Choroid plexus epithelial cell (primary cell): Measurements from ENCODE around the gene ERVV-1.

ENCODE experiments used
- DNase-seq: peaks from one replicate; pipeline ENCODE4 v3.0.0-alpha.2; 2010; ENCODE audit warnings: low read depth
- H3K4me3 ChIP-seq: 2 replicates; pipeline ENCODE4 v1.5.1; 2011; ENCODE audit warnings: low read depth, mild to moderate bottlenecking, control low read depth, low read length, moderate library complexity
- CTCF ChIP-seq: conservative IDR thresholded peaks from 2 replicates; pipeline ENCODE4 v1.5.1; 2011; ENCODE audit warnings: low read depth, mild to moderate bottlenecking, control low read depth, inconsistent platforms, low read length, moderate library complexity

Gene ERVV-1

GRCh38 chr19:53004242-53004641 is 9.5 kb upstream of the ERVV-1 start:
- TF ChIP-seq CTCF: no peak
- no peak for DNase-seq
- H3K4me3 ChIP-seq: no peak overlapping the region

- no peak overlapping the region for H3K4me3 ChIP-seq
- no peak for DNase-seq
- no peak for TF ChIP-seq CTCF
These were observed 6.5 kb upstream of the ERVV-1 start for GRCh38 chr19:53007200-53007599.

GRCh38 chr19:53007606-53008005 is 6.1 kb upstream of the ERVV-1 start:
- H3K4me3 ChIP-seq: no peak overlapping the region
- no peak for TF ChIP-seq CTCF

GRCh38 chr19:53008061-53008778 is 5.5 kb upstream of the ERVV-1 start:
- no peak for TF ChIP-seq CTCF

More at GRCh38 chr19:53007606-53008005, 6.1 kb upstream of the ERVV-1 start:
- no peak for DNase-seq

GRCh38 chr19:53010494-53010893 is 3.2 kb upstream of the ERVV-1 start:
- TF ChIP-seq CTCF: no peak
- H3K4me3 ChIP-seq: no peak overlapping the region
- DNase-seq: no peak

More at GRCh38 chr19:53008061-53008778, 5.5 kb upstream of the ERVV-1 start:
- no peak for DNase-seq
- H3K4me3 ChIP-seq: no peak overlapping the region

- TF ChIP-seq CTCF: no peak
- no peak overlapping the region for H3K4me3 ChIP-seq
These were observed 1.7 kb upstream of the ERVV-1 start for GRCh38 chr19:53012006-53012405.

GRCh38 chr19:53015159-53015558 is 1.4 kb downstream of the ERVV-1 start:
- TF ChIP-seq CTCF: no peak
- DNase-seq: no peak
- no peak overlapping the region for H3K4me3 ChIP-seq

More at GRCh38 chr19:53012006-53012405, 1.7 kb upstream of the ERVV-1 start:
- no peak for DNase-seq
